OCI-LY3 (cell line): Measurements from ENCODE around the gene IQCE.

Source experiments
- H2AFZ ChIP-seq: fragments of 200-600, 300-600 bp; shearing (Covaris generic); 2 replicates; pipeline ENCODE4 v1.6.0; 2014; ENCODE audit warnings: antibody characterized with exemption, low read depth, low read length
- H3K27ac ChIP-seq: fragments of 200-600, 300-600 bp; sonication (generic); 2 replicates; pipeline ENCODE4 v1.5.1; 2014; ENCODE audit warnings: mild to moderate bottlenecking, low read length, moderate library complexity, mixed read lengths
- H3K27me3 ChIP-seq: fragments of 200-600, 300-600 bp; sonication (generic); 2 replicates; pipeline ENCODE4 v1.6.1; 2014; ENCODE audit warnings: low read depth, low read length, mixed read lengths
- H3K36me3 ChIP-seq: fragments of 200-600, 300-600 bp; sonication (generic); replicated peaks from 2 replicates; pipeline ENCODE3; 2014; ENCODE audit warnings: low read depth, low read length, mixed read lengths
- H3K4me1 ChIP-seq: fragments of 300-600, 200-600 bp; sonication (generic); 2 replicates; pipeline ENCODE4 v1.6.1; 2014; ENCODE audit warnings: low read length, mixed read lengths
- H3K4me2 ChIP-seq: fragments of 200-600, 300-600 bp; sonication (generic); 2 replicates; pipeline ENCODE4 v1.6.1; 2014; ENCODE audit warnings: low read length, mixed read lengths
- H3K4me3 ChIP-seq: fragments of 300-600, 200-600 bp; sonication (generic); 2 replicates; pipeline ENCODE4 v1.5.1; 2014; ENCODE audit warnings: antibody characterized with exemption, mild to moderate bottlenecking, low read length, moderate library complexity
- H3K79me2 ChIP-seq: fragments of 300-600, 200-600 bp; shearing (Covaris generic); 2 replicates; pipeline ENCODE4 v1.6.1; 2014; ENCODE audit warnings: mild to moderate bottlenecking, low read length, mixed read lengths
- H3K9ac ChIP-seq: fragments of 300-600, 200-600 bp; shearing (Covaris generic); 2 replicates; pipeline ENCODE4 v1.6.0; 2014; ENCODE audit warnings: mild to moderate bottlenecking, low read length, moderate library complexity
- H3K9me3 ChIP-seq: fragments of 200-600, 300-600 bp; shearing (Covaris generic); 2 replicates; pipeline ENCODE4 v1.6.1; 2014; ENCODE audit warnings: low read length, mixed read lengths; ENCODE audit not compliant: insufficient read depth
- H4K20me1 ChIP-seq: fragments of 200-600, 300-600 bp; sonication (generic); 2 replicates; pipeline ENCODE4 v1.6.1; 2016; ENCODE audit warnings: low read length, mixed read lengths; ENCODE audit not compliant: insufficient read depth
- EZH2phosphoT487 ChIP-seq: fragments of 200-600 bp; shearing (Covaris generic); IDR thresholded peaks from 2 replicates; pipeline ENCODE4 v1.6.1; 2018; ENCODE audit warnings: antibody characterized with exemption, mixed run types, low read depth
- TF ChIP-seq, protein P1 (sequence below): fragments of 200-600, 300-600 bp; sonication (generic); IDR thresholded peaks from 2 replicates; pipeline ENCODE4 v1.5.1; 2014; ENCODE audit warnings: antibody characterized with exemption, low read length, low read depth

The IQCE gene

DNA sequence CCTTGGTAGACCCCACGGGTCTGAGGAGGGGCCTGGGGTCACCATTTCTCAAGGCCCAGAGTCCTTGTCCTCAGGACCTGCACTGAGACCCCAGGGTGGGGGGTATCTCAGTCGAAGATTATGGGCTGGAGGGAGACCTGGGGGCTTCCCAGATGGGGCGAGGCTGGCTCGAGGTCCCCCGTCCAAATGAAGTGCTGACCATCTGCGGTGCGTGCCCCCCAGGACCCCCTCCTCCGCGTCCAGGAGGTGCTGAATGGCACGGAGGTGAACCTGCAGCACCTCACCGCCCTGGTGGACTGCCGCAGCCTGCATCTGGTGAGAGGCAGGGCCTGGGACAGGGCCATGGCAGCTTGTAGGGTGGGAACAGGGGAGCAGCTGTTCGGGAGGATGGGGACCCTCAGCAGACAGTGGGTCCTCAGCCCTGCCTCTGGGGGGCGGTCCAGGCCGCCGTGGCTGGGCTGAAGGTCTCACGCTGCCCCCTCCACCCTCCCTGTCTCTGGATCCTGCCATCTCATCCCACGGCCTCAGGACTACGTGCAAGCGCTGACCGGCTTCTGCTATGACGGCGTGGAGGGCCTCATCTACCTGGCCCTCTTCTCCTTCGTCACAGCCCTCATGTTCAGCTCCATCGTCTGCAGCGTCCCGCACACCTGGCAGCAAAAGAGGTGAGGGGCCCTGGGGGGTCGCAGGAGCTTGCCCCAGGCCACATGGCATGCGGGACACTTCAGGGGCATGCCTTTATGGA, 97.3 kb downstream of the IQCE start:
- Histone ChIP-seq H3K27ac (no peak overlapping the region), H2AFZ (no peak overlapping the region), H3K4me2 (no peak overlapping the region), H3K4me3 (no peak overlapping the region), H3K27me3 (no peaks in the 10 kb centered on the region), H4K20me1 (no peaks in the 10 kb centered on the region), H3K9me3 (no peaks in the 10 kb centered on the region), H3K36me3 (no peaks in the 10 kb centered on the region), H3K9ac (no peak overlapping the region), H3K79me2 (no peaks in the 10 kb centered on the region), H3K4me1 (no peaks in the 10 kb centered on the region)
- TF ChIP-seq EZH2phosphoT487: no peak
- TF ChIP-seq, protein P1, sequence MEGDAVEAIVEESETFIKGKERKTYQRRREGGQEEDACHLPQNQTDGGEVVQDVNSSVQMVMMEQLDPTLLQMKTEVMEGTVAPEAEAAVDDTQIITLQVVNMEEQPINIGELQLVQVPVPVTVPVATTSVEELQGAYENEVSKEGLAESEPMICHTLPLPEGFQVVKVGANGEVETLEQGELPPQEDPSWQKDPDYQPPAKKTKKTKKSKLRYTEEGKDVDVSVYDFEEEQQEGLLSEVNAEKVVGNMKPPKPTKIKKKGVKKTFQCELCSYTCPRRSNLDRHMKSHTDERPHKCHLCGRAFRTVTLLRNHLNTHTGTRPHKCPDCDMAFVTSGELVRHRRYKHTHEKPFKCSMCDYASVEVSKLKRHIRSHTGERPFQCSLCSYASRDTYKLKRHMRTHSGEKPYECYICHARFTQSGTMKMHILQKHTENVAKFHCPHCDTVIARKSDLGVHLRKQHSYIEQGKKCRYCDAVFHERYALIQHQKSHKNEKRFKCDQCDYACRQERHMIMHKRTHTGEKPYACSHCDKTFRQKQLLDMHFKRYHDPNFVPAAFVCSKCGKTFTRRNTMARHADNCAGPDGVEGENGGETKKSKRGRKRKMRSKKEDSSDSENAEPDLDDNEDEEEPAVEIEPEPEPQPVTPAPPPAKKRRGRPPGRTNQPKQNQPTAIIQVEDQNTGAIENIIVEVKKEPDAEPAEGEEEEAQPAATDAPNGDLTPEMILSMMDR: no peak

DNA sequence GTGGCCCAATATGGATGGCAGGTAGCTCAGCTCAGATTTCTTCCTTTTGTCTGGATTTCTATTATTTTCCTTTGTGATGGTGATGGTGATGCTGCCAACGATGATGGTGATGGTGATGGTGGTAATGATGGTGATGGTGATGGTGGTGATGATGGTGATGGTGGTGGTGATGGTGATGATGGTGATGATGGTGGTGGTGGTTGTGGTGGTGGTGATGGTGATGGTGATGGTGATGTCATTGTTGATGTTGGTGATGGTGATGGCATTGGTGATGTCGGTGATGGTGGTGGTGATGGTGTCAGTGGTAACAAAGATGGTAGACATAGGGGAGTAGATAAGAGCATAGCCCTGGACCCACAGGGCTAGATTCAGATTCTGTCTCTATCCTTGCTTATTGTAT, 98.4 kb downstream of the IQCE start:
- no peak overlapping the region for H3K4me2 ChIP-seq
- H4K20me1 ChIP-seq: no peaks in the 10 kb centered on the region
- H3K27ac ChIP-seq: no peak overlapping the region
- no peak overlapping the region for H3K4me3 ChIP-seq
- H3K79me2 ChIP-seq: no peaks in the 10 kb centered on the region
- H3K27me3 ChIP-seq: no peaks in the 10 kb centered on the region
- H3K4me1 ChIP-seq: no peaks in the 10 kb centered on the region
- no peak overlapping the region for H2AFZ ChIP-seq
- no peaks in the 10 kb centered on the region for H3K36me3 ChIP-seq
- H3K9ac ChIP-seq: no peak overlapping the region
- no peaks in the 10 kb centered on the region for H3K9me3 ChIP-seq
- no peak for TF ChIP-seq EZH2phosphoT487
- TF ChIP-seq, protein P1: no peak

- Histone ChIP-seq H3K4me3 (no peak overlapping the region), H2AFZ (no peak overlapping the region), H3K79me2 (no peaks in the 10 kb centered on the region), H3K4me1 (no peaks in the 10 kb centered on the region), H3K27ac (no peak overlapping the region), H3K9me3 (no peaks in the 10 kb centered on the region), H3K27me3 (no peaks in the 10 kb centered on the region), H3K4me2 (no peak overlapping the region), H4K20me1 (no peaks in the 10 kb centered on the region), H3K9ac (no peak overlapping the region), H3K36me3 (no peaks in the 10 kb centered on the region)
- TF ChIP-seq, protein P1: no peak
- TF ChIP-seq EZH2phosphoT487: no peak
Measured at GRCh38 chr7:2657920-2658671, 99.3 kb downstream of the IQCE start.

DNA sequence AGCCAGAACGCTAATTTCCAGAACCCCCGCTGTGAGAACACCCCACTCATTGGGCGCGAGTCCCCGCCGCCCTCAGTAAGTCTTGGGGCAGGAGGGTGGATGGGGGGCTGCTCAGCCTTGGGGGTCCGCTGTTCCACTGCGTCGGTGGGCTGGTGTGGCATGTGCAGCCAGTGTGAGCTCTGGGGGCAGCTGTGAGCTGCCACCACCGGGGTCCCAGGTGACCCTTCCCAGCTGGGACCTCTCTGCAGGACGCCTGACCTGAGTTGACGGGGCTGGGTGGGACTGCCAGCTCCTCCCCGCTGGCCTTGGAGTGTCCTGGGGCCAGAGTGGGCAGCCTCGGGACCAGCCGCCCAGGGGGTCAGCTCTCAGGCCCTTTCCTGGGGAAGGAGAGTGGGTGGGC, 100.2 kb downstream of the IQCE start:
- H2AFZ ChIP-seq: no peak overlapping the region
- H3K79me2 ChIP-seq: no peaks in the 10 kb centered on the region
- no peak for TF ChIP-seq EZH2phosphoT487
- TF ChIP-seq, protein P1: no peak
- H3K4me3 ChIP-seq: no peak overlapping the region
- H3K4me2 ChIP-seq: no peak overlapping the region
- no peaks in the 10 kb centered on the region for H3K4me1 ChIP-seq
- no peaks in the 10 kb centered on the region for H3K36me3 ChIP-seq
- no peak overlapping the region for H3K9ac ChIP-seq
- H3K9me3 ChIP-seq: no peaks in the 10 kb centered on the region
- no peaks in the 10 kb centered on the region for H3K27me3 ChIP-seq
- H4K20me1 ChIP-seq: no peaks in the 10 kb centered on the region
- H3K27ac ChIP-seq: no peak overlapping the region
